HG02938 (cell line): ENCODE results near the gene IMPACT.
A peak's percentile ranks its signal among the peaks of the same experiment; 100 is the strongest.

ENCODE experiments used
- ATAC-seq: cut with Tn5 transposase; IDR thresholded peaks from one replicate; pipeline ENCODE4 v1.9.1; 2021; ENCODE audit warnings: mild to moderate bottlenecking, moderate library complexity; ENCODE audit not compliant: unreplicated experiment

Gene IMPACT

GRCh38 chr18:24420551-24420950, 5.9 kb upstream of the IMPACT start:
- ATAC-seq: no peak

GRCh38 chr18:24421831-24422230, 4.6 kb upstream of the IMPACT start:
- ATAC-seq: no peak

- no peak for ATAC-seq
Observed at GRCh38 chr18:24426073-24426397, 435 bp upstream of the IMPACT start.

- ATAC-seq: no peak
Observed at GRCh38 chr18:24427484-24427883, 1.0 kb downstream of the IMPACT start.

- ATAC-seq: no peak
Observed at GRCh38 chr18:24428709-24429108, 2.2 kb downstream of the IMPACT start.

- no peak for ATAC-seq
Observed at GRCh38 chr18:24429188-24429587, 2.7 kb downstream of the IMPACT start.

- ATAC-seq: no peak
Observed at GRCh38 chr18:24432618-24433017, 6.1 kb downstream of the IMPACT start.

- ATAC-seq: no peak
Observed at GRCh38 chr18:24436939-24437338, 10.5 kb downstream of the IMPACT start.

- ATAC-seq: peak; percentile 63
Observed at GRCh38 chr18:24443870-24444269, 17.4 kb downstream of the IMPACT start.

GRCh38 chr18:24446453-24446852, 20.0 kb downstream of the IMPACT start:
- peak; percentile 76 for ATAC-seq

GRCh38 chr18:24446953-24447538, 20.6 kb downstream of the IMPACT start:
- ATAC-seq: no peak

GRCh38 chr18:24447961-24448360, 21.5 kb downstream of the IMPACT start:
- ATAC-seq: no peak

- ATAC-seq: peak; percentile 89
Observed at GRCh38 chr18:24456549-24456948, 30.1 kb downstream of the IMPACT start.

- ATAC-seq: no peak
Observed at GRCh38 chr18:24459772-24460171, 33.3 kb downstream of the IMPACT start.

GRCh38 chr18:24460388-24460787, 33.9 kb downstream of the IMPACT start, which contains the start of gene HRH4:
Gene HRH4 (plus strand): TSS chr18:24460637. CDS start chr18:24460729, 92 bp downstream.
- ATAC-seq: no peak

GRCh38 chr18:24461996-24462395, 35.5 kb downstream of the IMPACT start:
- ATAC-seq: no peak

GRCh38 chr18:24462838-24463775, 36.6 kb downstream of the IMPACT start:
- no peak for ATAC-seq

- ATAC-seq: no peak
Observed at GRCh38 chr18:24465486-24465885, 39.0 kb downstream of the IMPACT start.

GRCh38 chr18:24466771-24467170, 40.3 kb downstream of the IMPACT start:
- ATAC-seq: no peak

- ATAC-seq: no peak
Observed at GRCh38 chr18:24470022-24470618, 43.6 kb downstream of the IMPACT start.

GRCh38 chr18:24470805-24471204, 44.3 kb downstream of the IMPACT start:
- no peak for ATAC-seq

- ATAC-seq: no peak
Observed at GRCh38 chr18:24472591-24472990, 46.1 kb downstream of the IMPACT start.
